Measurements from ENCODE around the gene AGTPBP1. TPM values are rescaled to one million over a fixed set of nuclear protein-coding genes. Genes with fewer than 3 reads are reported as not detected.
A peak's percentile ranks its signal among the peaks of the same experiment; 100 is the strongest.

The AGTPBP1 gene
- total RNA-seq, 1 donor from 2014 or later, result 122 TPM

DNA sequence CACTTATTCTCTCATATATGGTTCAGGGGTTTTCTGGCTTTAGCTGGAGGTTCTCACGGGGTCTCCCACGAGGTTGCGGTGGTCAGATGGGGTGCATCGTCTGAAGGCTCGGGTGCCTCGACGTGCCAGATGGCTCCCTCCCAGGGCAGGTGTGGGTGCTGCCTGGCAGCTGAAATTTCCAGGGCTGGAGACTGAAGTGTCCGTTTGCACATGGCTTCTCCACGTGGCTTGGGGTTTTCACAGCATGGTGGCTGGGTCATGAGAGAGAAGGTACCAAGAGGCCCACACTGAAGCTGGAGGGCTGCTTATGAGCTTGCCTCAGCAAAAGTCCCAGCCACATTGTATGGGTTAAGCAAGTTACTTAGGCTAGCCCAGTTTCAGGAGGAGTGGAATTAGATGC lies 218.6 kb downstream of the AGTPBP1 start:
- Mint-ChIP-seq H3K27me3 (ENCODE audit: insufficient read depth, low read depth) (peaks cover 11% of the 10 kb centered on the region), H3K27ac (no peak overlapping the region), H3K4me1 (peaks cover 11% of the 10 kb centered on the region), H3K9me3 (peaks cover 5% of the 10 kb centered on the region), H3K4me3 (peak overlapping the region; percentile 79), H3K36me3 (peaks cover 2% of the 10 kb centered on the region)
- Histone ChIP-seq H3K9me3 (ENCODE audit: low read depth) (no peaks in the 10 kb centered on the region), H3K27me3 (peaks cover 42% of the 10 kb centered on the region), H3K9ac (no peak overlapping the region), H3K4me2 (peak overlapping the region; percentile 77), H3K4me3 (peak overlapping the region; percentile 54), H3K27ac (no peak overlapping the region), H2AFZ (replicated peaks) (peak overlapping the region; percentile 94), H3K36me3 (no peaks in the 10 kb centered on the region), H4K20me1 (ENCODE audit: low read depth) (no peaks in the 10 kb centered on the region), H3K4me1 (peaks cover 3% of the 10 kb centered on the region), H3F3A (ENCODE audit: low read depth) (no peaks in the 10 kb centered on the region), H3K79me2 (ENCODE audit: low read depth) (no peaks in the 10 kb centered on the region)
- no peak for TF ChIP-seq EZH2 (IDR thresholded peaks at IDR 0.05)
- TF ChIP-seq EZH2phosphoT487 (IDR thresholded peaks at IDR 0.05), result no peak
- TF ChIP-seq, protein P1, sequence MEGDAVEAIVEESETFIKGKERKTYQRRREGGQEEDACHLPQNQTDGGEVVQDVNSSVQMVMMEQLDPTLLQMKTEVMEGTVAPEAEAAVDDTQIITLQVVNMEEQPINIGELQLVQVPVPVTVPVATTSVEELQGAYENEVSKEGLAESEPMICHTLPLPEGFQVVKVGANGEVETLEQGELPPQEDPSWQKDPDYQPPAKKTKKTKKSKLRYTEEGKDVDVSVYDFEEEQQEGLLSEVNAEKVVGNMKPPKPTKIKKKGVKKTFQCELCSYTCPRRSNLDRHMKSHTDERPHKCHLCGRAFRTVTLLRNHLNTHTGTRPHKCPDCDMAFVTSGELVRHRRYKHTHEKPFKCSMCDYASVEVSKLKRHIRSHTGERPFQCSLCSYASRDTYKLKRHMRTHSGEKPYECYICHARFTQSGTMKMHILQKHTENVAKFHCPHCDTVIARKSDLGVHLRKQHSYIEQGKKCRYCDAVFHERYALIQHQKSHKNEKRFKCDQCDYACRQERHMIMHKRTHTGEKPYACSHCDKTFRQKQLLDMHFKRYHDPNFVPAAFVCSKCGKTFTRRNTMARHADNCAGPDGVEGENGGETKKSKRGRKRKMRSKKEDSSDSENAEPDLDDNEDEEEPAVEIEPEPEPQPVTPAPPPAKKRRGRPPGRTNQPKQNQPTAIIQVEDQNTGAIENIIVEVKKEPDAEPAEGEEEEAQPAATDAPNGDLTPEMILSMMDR (IDR thresholded peaks at IDR 0.05), result no peak
- no peak for DNase-seq (ENCODE audit: low spot score)

DNA sequence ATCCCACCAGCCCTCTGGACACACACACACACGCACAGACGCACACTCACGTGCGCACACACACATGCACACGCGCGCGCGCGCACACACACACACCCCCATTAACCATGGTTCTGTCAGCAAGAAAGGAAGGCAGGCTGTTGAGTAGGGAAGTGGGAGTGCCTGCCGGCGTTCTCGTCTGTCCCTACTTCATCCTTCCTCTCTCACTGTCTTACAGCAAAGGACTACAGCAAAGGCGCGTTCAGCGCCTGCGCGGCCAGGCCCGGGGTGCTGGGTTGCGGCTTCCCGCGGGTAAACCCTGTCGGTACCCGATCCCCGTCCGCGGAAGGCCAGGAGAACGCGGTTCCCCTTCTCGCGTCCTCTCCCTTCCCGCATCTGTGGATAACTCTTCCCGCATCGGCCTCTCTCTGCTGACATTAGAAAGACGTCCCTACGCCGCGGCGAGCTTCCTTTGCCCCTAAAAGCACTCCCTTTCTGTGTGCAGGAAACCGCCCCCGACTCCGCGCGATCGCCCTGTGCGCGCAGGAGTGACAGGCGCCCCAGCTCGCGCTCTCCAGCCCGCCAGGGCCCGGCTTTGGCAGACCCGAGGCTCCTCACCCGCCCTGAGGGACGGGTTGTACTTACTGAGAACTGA lies 219.2 kb downstream of the AGTPBP1 start:
- Histone ChIP-seq H3K27me3 (peaks cover 42% of the 10 kb centered on the region), H3K27ac (no peak overlapping the region)

DNA sequence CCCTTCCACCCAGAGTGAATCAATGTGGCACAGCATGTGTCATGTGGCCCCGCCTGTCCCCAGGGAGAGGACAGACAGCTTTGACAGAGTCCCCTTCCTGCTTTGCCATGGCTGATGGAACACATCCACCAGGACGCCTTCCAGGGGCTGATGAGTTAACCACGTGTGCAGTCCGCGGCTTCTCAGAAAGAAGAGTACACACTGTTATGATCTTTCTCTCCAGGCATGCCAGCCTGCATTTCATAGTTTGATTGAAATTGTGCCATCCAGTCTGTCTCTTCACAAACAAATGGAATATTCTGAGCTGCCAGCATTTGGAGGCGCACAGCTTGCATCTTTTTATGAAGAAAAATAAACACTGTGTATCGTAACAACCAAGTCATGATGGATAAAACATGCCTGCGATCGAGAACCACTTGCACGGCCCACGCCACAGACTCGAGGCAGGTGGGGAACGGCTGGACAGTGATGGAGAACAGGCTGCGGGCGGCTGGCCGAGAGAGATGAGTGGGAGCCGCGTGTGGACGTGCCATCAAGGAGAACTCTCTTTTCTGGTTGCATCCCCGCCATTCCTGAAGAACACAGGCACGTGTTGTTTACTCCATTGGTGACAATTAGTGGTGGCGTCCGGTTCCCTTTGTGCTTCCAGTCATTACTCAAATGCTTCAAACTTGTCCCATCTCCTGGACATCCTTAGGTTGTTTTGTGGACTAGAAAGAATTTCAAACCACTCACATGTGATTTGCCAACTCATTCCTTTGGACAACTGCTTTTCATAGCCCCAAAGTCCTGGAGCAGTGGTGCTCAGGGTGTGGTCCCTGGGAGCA lies 220.2 kb downstream of the AGTPBP1 start:
- Histone ChIP-seq H4K20me1 (ENCODE audit: low read depth) (no peaks in the 10 kb centered on the region), H3F3A (ENCODE audit: low read depth) (no peaks in the 10 kb centered on the region), H3K27ac (no peak overlapping the region), H3K27me3 (peaks cover 42% of the 10 kb centered on the region), H3K9ac (no peak overlapping the region), H2AFZ (replicated peaks) (peak overlapping the region; percentile 94), H3K79me2 (ENCODE audit: low read depth) (no peaks in the 10 kb centered on the region), H3K9me3 (ENCODE audit: low read depth) (no peaks in the 10 kb centered on the region), H3K4me2 (peak overlapping the region; percentile 77), H3K36me3 (no peaks in the 10 kb centered on the region), H3K4me3 (no peak overlapping the region), H3K4me1 (peaks cover 3% of the 10 kb centered on the region)
- no peak for DNase-seq (ENCODE audit: low spot score)
- Mint-ChIP-seq H3K27me3 (ENCODE audit: insufficient read depth, low read depth) (peaks cover 11% of the 10 kb centered on the region), H3K36me3 (peaks cover 2% of the 10 kb centered on the region), H3K4me3 (no peak overlapping the region), H3K9me3 (peaks cover 5% of the 10 kb centered on the region), H3K27ac (no peak overlapping the region), H3K4me1 (peaks cover 5% of the 10 kb centered on the region)
- no peak for TF ChIP-seq EZH2phosphoT487 (IDR thresholded peaks at IDR 0.05)
- no peak for TF ChIP-seq EZH2 (IDR thresholded peaks at IDR 0.05)
- TF ChIP-seq, protein P1 (IDR thresholded peaks at IDR 0.05), result no peak

More for the DNA sequence above, 219.2 kb downstream of the AGTPBP1 start:
- no peaks in the 10 kb centered on the region for H3F3A ChIP-seq (ENCODE audit: low read depth)
- DNase-seq (ENCODE audit: low spot score), result peak; percentile 64
- Mint-ChIP-seq H3K4me1 (peaks cover 6% of the 10 kb centered on the region), H3K36me3 (peaks cover 2% of the 10 kb centered on the region), H3K9me3 (peaks cover 5% of the 10 kb centered on the region), H3K4me3 (peak overlapping the region; percentile 79), H3K27ac (no peak overlapping the region), H3K27me3 (ENCODE audit: insufficient read depth, low read depth) (peaks cover 11% of the 10 kb centered on the region)
- no peak overlapping the region for H3K9ac ChIP-seq
- H3K4me2 ChIP-seq, result peak overlapping the region; percentile 77
- no peaks in the 10 kb centered on the region for H3K36me3 ChIP-seq
- peak overlapping the region; percentile 54 for H3K4me3 ChIP-seq
- H2AFZ ChIP-seq (replicated peaks), result peak overlapping the region; percentile 94
- peaks cover 3% of the 10 kb centered on the region for H3K4me1 ChIP-seq
- no peaks in the 10 kb centered on the region for H3K79me2 ChIP-seq (ENCODE audit: low read depth)
- TF ChIP-seq, protein P1 (IDR thresholded peaks at IDR 0.05), result no peak
- TF ChIP-seq EZH2phosphoT487 (IDR thresholded peaks at IDR 0.05), result peak; percentile 46
- TF ChIP-seq EZH2 (IDR thresholded peaks at IDR 0.05), result peak; percentile 32
- no peaks in the 10 kb centered on the region for H4K20me1 ChIP-seq (ENCODE audit: low read depth)
- no peaks in the 10 kb centered on the region for H3K9me3 ChIP-seq (ENCODE audit: low read depth)

Data from neural progenitor cell (in vitro differentiated cells).